ENCODE measurements around the gene NDUFAF4.

The NDUFAF4 gene

GRCh38 chr6:96862560-96862959 is 35.1 kb downstream of the NDUFAF4 start:
- no peaks in the 10 kb centered on the region for H3K36me3 ChIP-seq (ENCODE audit: control insufficient read depth, insufficient read depth, low read length)
- TF ChIP-seq CTCF (IDR thresholded peaks at IDR 0.05; ENCODE audit: insufficient read depth, low read length, poor library complexity, severe bottlenecking) = no peak
- no peak for DNase-seq (ENCODE audit: extremely low read depth, insufficient read length)
- no peaks in the 10 kb centered on the region for H3K27me3 ChIP-seq (replicated peaks; ENCODE audit: control insufficient read depth, insufficient read depth, low read length)
- H3K4me3 ChIP-seq (replicated peaks; ENCODE audit: low read depth, low read length) = no peak overlapping the region

GRCh38 chr6:96861588-96861987 is 36.1 kb downstream of the NDUFAF4 start:
- TF ChIP-seq CTCF (IDR thresholded peaks at IDR 0.05; ENCODE audit: insufficient read depth, low read length, poor library complexity, severe bottlenecking) = no peak
- Histone ChIP-seq H3K27me3 (replicated peaks; ENCODE audit: control insufficient read depth, insufficient read depth, low read length) (no peaks in the 10 kb centered on the region), H3K36me3 (ENCODE audit: control insufficient read depth, insufficient read depth, low read length) (no peaks in the 10 kb centered on the region), H3K4me3 (replicated peaks; ENCODE audit: low read depth, low read length) (no peak overlapping the region)
- DNase-seq (ENCODE audit: extremely low read depth, insufficient read length) = no peak

- Histone ChIP-seq H3K4me3 (replicated peaks; ENCODE audit: low read depth, low read length) (no peak overlapping the region), H3K36me3 (ENCODE audit: control insufficient read depth, insufficient read depth, low read length) (no peaks in the 10 kb centered on the region), H3K27me3 (replicated peaks; ENCODE audit: control insufficient read depth, insufficient read depth, low read length) (no peaks in the 10 kb centered on the region)
- DNase-seq (ENCODE audit: extremely low read depth, insufficient read length) = no peak
- TF ChIP-seq CTCF (IDR thresholded peaks at IDR 0.05; ENCODE audit: insufficient read depth, low read length, poor library complexity, severe bottlenecking) = no peak
These were observed 40.8 kb downstream of the NDUFAF4 start for GRCh38 chr6:96856856-96857255.

- H3K36me3 ChIP-seq (ENCODE audit: control insufficient read depth, insufficient read depth, low read length) = no peaks in the 10 kb centered on the region
- no peak for DNase-seq (ENCODE audit: extremely low read depth, insufficient read length)
- H3K4me3 ChIP-seq (replicated peaks; ENCODE audit: low read depth, low read length) = no peak overlapping the region
- no peaks in the 10 kb centered on the region for H3K27me3 ChIP-seq (replicated peaks; ENCODE audit: control insufficient read depth, insufficient read depth, low read length)
- TF ChIP-seq CTCF (IDR thresholded peaks at IDR 0.05; ENCODE audit: insufficient read depth, low read length, poor library complexity, severe bottlenecking) = no peak
These were observed 44.6 kb downstream of the NDUFAF4 start for GRCh38 chr6:96853083-96853482.

GRCh38 chr6:96852605-96853004 is 45.1 kb downstream of the NDUFAF4 start:
- DNase-seq (ENCODE audit: extremely low read depth, insufficient read length) = no peak
- no peak for TF ChIP-seq CTCF (IDR thresholded peaks at IDR 0.05; ENCODE audit: insufficient read depth, low read length, poor library complexity, severe bottlenecking)
- Histone ChIP-seq H3K27me3 (replicated peaks; ENCODE audit: control insufficient read depth, insufficient read depth, low read length) (no peaks in the 10 kb centered on the region), H3K4me3 (replicated peaks; ENCODE audit: low read depth, low read length) (no peak overlapping the region), H3K36me3 (ENCODE audit: control insufficient read depth, insufficient read depth, low read length) (no peaks in the 10 kb centered on the region)

- H3K4me3 ChIP-seq (replicated peaks; ENCODE audit: low read depth, low read length) = no peak overlapping the region
- TF ChIP-seq CTCF (IDR thresholded peaks at IDR 0.05; ENCODE audit: insufficient read depth, low read length, poor library complexity, severe bottlenecking) = no peak
- no peak for DNase-seq (ENCODE audit: extremely low read depth, insufficient read length)
- H3K36me3 ChIP-seq (ENCODE audit: control insufficient read depth, insufficient read depth, low read length) = no peaks in the 10 kb centered on the region
- H3K27me3 ChIP-seq (replicated peaks; ENCODE audit: control insufficient read depth, insufficient read depth, low read length) = no peaks in the 10 kb centered on the region
These were observed 45.8 kb downstream of the NDUFAF4 start for GRCh38 chr6:96851858-96852257.

All from GM06990 (cell line).